GM23338 (cell line): ENCODE results near the gene F7. TPM values are rescaled to one million over a fixed set of nuclear protein-coding genes. Genes with fewer than 3 reads are reported as not detected.

Experiments used
- ATAC-seq: fragments of 200-7000 bp; cut with Tn5 transposase; 3 replicates; pipeline ENCODE4 v1.9.1; 2020
- DNase-seq: peaks from one replicate; pipeline ENCODE4 v3.0.0-alpha.2; 2015; ENCODE audit warnings: low spot score
- H2AFZ ChIP-seq: fragments of 200-600 bp; sonication (generic); 2 replicates; pipeline ENCODE4 v1.8.0; 2016; ENCODE audit warnings: antibody characterized with exemption, mild to moderate bottlenecking, moderate library complexity
- H3F3A ChIP-seq: fragments of 200-600 bp; sonication (generic); replicated peaks from 2 replicates; pipeline ENCODE4 v1.8.0; 2017; ENCODE audit warnings: antibody characterized with exemption, mixed run types, low read depth
- H3K27ac ChIP-seq: fragments of 200-600 bp; sonication (generic); 2 replicates; pipeline ENCODE4 v1.6.1; 2016; ENCODE audit warnings: low read depth
- H3K27me3 ChIP-seq: fragments of 200-600 bp; sonication (generic); 2 replicates; pipeline ENCODE4 v1.8.0; 2016; ENCODE audit warnings: mild to moderate bottlenecking, mixed run types, moderate library complexity; ENCODE audit not compliant: insufficient read depth
- H3K36me3 ChIP-seq: fragments of 200-600 bp; sonication (generic); 2 replicates; pipeline ENCODE4 v1.8.0; 2016; ENCODE audit warnings: mild to moderate bottlenecking; ENCODE audit not compliant: insufficient read depth
- H3K4me1 ChIP-seq: fragments of 200-600 bp; sonication (generic); 2 replicates; pipeline ENCODE4 v1.8.0; 2016; ENCODE audit warnings: mild to moderate bottlenecking, moderate library complexity; ENCODE audit not compliant: insufficient read depth
- H3K4me2 ChIP-seq: fragments of 200-600 bp; sonication (generic); 2 replicates; pipeline ENCODE4 v1.7.1; 2017; ENCODE audit warnings: mixed run types
- H3K4me3 ChIP-seq: fragments of 200-600 bp; sonication (generic); 2 replicates; pipeline ENCODE4 v1.6.1; 2016; ENCODE audit warnings: mixed run types
- H3K79me2 ChIP-seq: fragments of 200-600 bp; sonication (generic); replicated peaks from 2 replicates; pipeline ENCODE4 v1.8.0; 2017; ENCODE audit warnings: mild to moderate bottlenecking; ENCODE audit not compliant: insufficient read depth
- H3K9me2 ChIP-seq: fragments of 200-600 bp; sonication (generic); 2 replicates; pipeline ENCODE4 v1.8.0; 2017; ENCODE audit not compliant: insufficient read depth
- H4K20me1 ChIP-seq: fragments of 200-600 bp; sonication (generic); replicated peaks from 2 replicates; pipeline ENCODE4 v1.8.0; 2017; ENCODE audit warnings: mild to moderate bottlenecking; ENCODE audit not compliant: insufficient read depth
- H3K27ac Mint-ChIP-seq: 2 replicates; pipeline ENCODE4 v1.8.0; 2020; ENCODE audit warnings: inconsistent platforms, mild to moderate bottlenecking, moderate library complexity, mixed read lengths
- H3K27me3 Mint-ChIP-seq: 3 replicates; pipeline ENCODE4 v1.8.0; 2022; ENCODE audit warnings: low read depth, mild to moderate bottlenecking, moderate library complexity, mixed read lengths, inconsistent platforms; ENCODE audit not compliant: insufficient read depth, poor library complexity
- H3K36me3 Mint-ChIP-seq: 3 replicates; pipeline ENCODE4 v1.8.0; 2021; ENCODE audit warnings: low read depth, mild to moderate bottlenecking, inconsistent platforms, moderate library complexity, mixed read lengths
- H3K4me1 Mint-ChIP-seq: 3 replicates; pipeline ENCODE4 v1.8.0; 2020; ENCODE audit warnings: mild to moderate bottlenecking, inconsistent platforms, mixed read lengths
- H3K4me3 Mint-ChIP-seq: 3 replicates; pipeline ENCODE4 v1.8.0; 2021; ENCODE audit warnings: moderate library complexity, mild to moderate bottlenecking, inconsistent platforms, mixed read lengths
- H3K9me3 Mint-ChIP-seq: 3 replicates; pipeline ENCODE4 v1.8.0; 2020; ENCODE audit warnings: moderate library complexity, mild to moderate bottlenecking, inconsistent platforms, mixed read lengths
- CREB1 ChIP-seq: fragments of 250-450 bp; sonication (Bioruptor Pico); IDR thresholded peaks from 2 replicates; pipeline ENCODE4 v1.5.0; 2020; ENCODE audit warnings: low read depth, mild to moderate bottlenecking, moderate library complexity
- CTCF ChIP-seq, 2 experiments: fragments of 200-600 bp in 1 of 2; sonication (generic) in 1 of 2; conservative IDR thresholded peaks; 2 replicates each; pipeline versions ENCODE4 v1.5.1 to v1.6.1; 2016 to 2017; ENCODE audit warnings: antibody characterized with exemption in 2 of 2, low read depth in 2 of 2, mild to moderate bottlenecking in 2 of 2, moderate library complexity in 1 of 2
- ETS1 ChIP-seq: IDR thresholded peaks from 2 replicates; pipeline ENCODE4 v1.6.1; 2016; ENCODE audit warnings: antibody characterized with exemption
- EZH2 ChIP-seq: fragments of 200-600 bp; sonication (generic); IDR thresholded peaks from one replicate; pipeline ENCODE4 v1.8.0; 2017; ENCODE audit warnings: antibody characterized with exemption, mild to moderate bottlenecking, low read depth; ENCODE audit not compliant: unreplicated experiment
- JUNB ChIP-seq: IDR thresholded peaks from one replicate; pipeline ENCODE4 v1.6.1; 2016; ENCODE audit warnings: antibody characterized with exemption; ENCODE audit not compliant: unreplicated experiment
- NANOG ChIP-seq: IDR thresholded peaks from 2 replicates; pipeline ENCODE4 v1.6.1; 2016; ENCODE audit warnings: antibody characterized with exemption, borderline replicate concordance
- POLR2AphosphoS5 ChIP-seq: IDR thresholded peaks from 2 replicates; pipeline ENCODE4 v1.6.1; 2016; ENCODE audit warnings: antibody characterized with exemption, low read depth
- REST ChIP-seq: IDR thresholded peaks from one replicate; pipeline ENCODE4 v1.6.1; 2018; ENCODE audit warnings: antibody characterized with exemption; ENCODE audit not compliant: unreplicated experiment
- STAT1 ChIP-seq: IDR thresholded peaks from one replicate; pipeline ENCODE4 v1.6.1; 2016; ENCODE audit warnings: antibody characterized with exemption; ENCODE audit not compliant: unreplicated experiment
- ZNF114 ChIP-seq: fragments of 250-450 bp; sonication (Bioruptor Pico); IDR thresholded peaks from 2 replicates; pipeline ENCODE4 v1.5.0; 2020; ENCODE audit warnings: mild to moderate bottlenecking, moderate library complexity
- ZNF331 ChIP-seq: fragments of 250-450 bp; sonication (Bioruptor Pico); IDR thresholded peaks from 2 replicates; pipeline ENCODE4 v1.5.0; 2020; ENCODE audit warnings: low read depth, mild to moderate bottlenecking, moderate library complexity
- polyA plus RNA-seq: library from polyadenylated mRNA; unstranded; fragments of >200 nt; fragmentation: Nextera tagmentation; extraction: Ambion mirVana; gene quantifications from 2 replicates; pipeline ENCODE4 v1.2.1, GENCODE V29; 2016
- total RNA-seq: library from RNA; depleted of rRNA; stranded (reverse); fragments of >200 nt; shearing (Covaris generic); gene quantifications from 2 replicates; pipeline ENCODE4 v1.2.3, GENCODE V29; 2014

The F7 gene
- total and polyA plus RNA-seq, 2 experiments from 2014 or later: 0.16 to 0.24 TPM

GRCh38 chr13:113102727-113103126 lies 2.9 kb upstream of the F7 start (continued):
- TF ChIP-seq EZH2 (no peak), STAT1 (no peak), JUNB (no peak), ZNF114 (no peak), REST (no peak), CTCF (conservative IDR thresholded peaks at IDR 0.05; ENCODE audit: low read depth in 2 of 2) (no peak), NANOG (no peak)

- H3K9me3 Mint-ChIP-seq: peaks cover 2% of the 10 kb centered on the region; the same call in 1 of the 3 replicates
- no peak for TF ChIP-seq EZH2
- TF ChIP-seq ZNF331 (CRISPR knock-in tag): no peak
- no peak for TF ChIP-seq STAT1
- TF ChIP-seq CTCF (conservative IDR thresholded peaks at IDR 0.05; ENCODE audit: low read depth in 2 of 2): no peak
- no peak for TF ChIP-seq NANOG
- no peak for TF ChIP-seq POLR2AphosphoS5
- TF ChIP-seq ETS1: no peak
- no peak for TF ChIP-seq JUNB
- no peak for TF ChIP-seq ZNF114
- TF ChIP-seq CREB1: no peak
- no peak for TF ChIP-seq REST
Observed at GRCh38 chr13:113103646-113104045, 1.9 kb upstream of the F7 start.

More at GRCh38 chr13:113103646-113104045, 1.9 kb upstream of the F7 start:
- H4K20me1 ChIP-seq: no peaks in the 10 kb centered on the region
- Mint-ChIP-seq H3K4me3 (no peak overlapping the region), H3K27me3 (peaks cover 12% of the 10 kb centered on the region), H3K36me3 (no peaks in the 10 kb centered on the region), H3K27ac (no peak overlapping the region), H3K4me1 (peaks cover 12% of the 10 kb centered on the region; the same call in 2 of the 3 replicates)
- no peaks in the 10 kb centered on the region for H3K9me2 ChIP-seq
- no peak overlapping the region for H3K4me2 ChIP-seq
- no peak for DNase-seq
- H3K27ac ChIP-seq: no peak overlapping the region
- ATAC-seq: no peak
- H3K36me3 ChIP-seq: no peaks in the 10 kb centered on the region
- no peak overlapping the region for H2AFZ ChIP-seq
- H3F3A ChIP-seq: no peaks in the 10 kb centered on the region
- H3K79me2 ChIP-seq: no peaks in the 10 kb centered on the region
- peaks cover 4% of the 10 kb centered on the region; the same call in 1 of the 2 replicates for H3K4me1 ChIP-seq
- no peaks in the 10 kb centered on the region for H3K27me3 ChIP-seq
- H3K4me3 ChIP-seq: no peak overlapping the region
